ENCODE results near the gene AICDA.

- TF ChIP-seq POLR2AphosphoS5 (IDR thresholded peaks at IDR 0.05; ENCODE audit: low read depth, low read length) (no peak), POLR2A (IDR thresholded peaks at IDR 0.05; ENCODE audit: low read depth, low read length) (no peak)
Observed at GRCh38 chr12:8572507-8572906, 40.2 kb downstream of the AICDA start.
